ENCODE measurements around the gene HPS1.

- no peak for TF ChIP-seq MYC (IDR thresholded peaks at IDR 0.05; ENCODE audit: borderline replicate concordance, low read length)
- TF ChIP-seq, protein P1, sequence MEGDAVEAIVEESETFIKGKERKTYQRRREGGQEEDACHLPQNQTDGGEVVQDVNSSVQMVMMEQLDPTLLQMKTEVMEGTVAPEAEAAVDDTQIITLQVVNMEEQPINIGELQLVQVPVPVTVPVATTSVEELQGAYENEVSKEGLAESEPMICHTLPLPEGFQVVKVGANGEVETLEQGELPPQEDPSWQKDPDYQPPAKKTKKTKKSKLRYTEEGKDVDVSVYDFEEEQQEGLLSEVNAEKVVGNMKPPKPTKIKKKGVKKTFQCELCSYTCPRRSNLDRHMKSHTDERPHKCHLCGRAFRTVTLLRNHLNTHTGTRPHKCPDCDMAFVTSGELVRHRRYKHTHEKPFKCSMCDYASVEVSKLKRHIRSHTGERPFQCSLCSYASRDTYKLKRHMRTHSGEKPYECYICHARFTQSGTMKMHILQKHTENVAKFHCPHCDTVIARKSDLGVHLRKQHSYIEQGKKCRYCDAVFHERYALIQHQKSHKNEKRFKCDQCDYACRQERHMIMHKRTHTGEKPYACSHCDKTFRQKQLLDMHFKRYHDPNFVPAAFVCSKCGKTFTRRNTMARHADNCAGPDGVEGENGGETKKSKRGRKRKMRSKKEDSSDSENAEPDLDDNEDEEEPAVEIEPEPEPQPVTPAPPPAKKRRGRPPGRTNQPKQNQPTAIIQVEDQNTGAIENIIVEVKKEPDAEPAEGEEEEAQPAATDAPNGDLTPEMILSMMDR (IDR thresholded peaks at IDR 0.05), result no peak
- no peak for TF ChIP-seq ZNF302 (CRISPR knock-in tag; IDR thresholded peaks at IDR 0.05)
- TF ChIP-seq REST (IDR thresholded peaks at IDR 0.05), result no peak
- no peak for TF ChIP-seq MAFK (IDR thresholded peaks at IDR 0.05; ENCODE audit: partially characterized antibody)
- no peak for TF ChIP-seq CHD2 (IDR thresholded peaks at IDR 0.05; ENCODE audit: low read length, partially characterized antibody)
- TF ChIP-seq EP300 (IDR thresholded peaks at IDR 0.05), result no peak
Measured at GRCh38 chr10:98427011-98427515, 19.7 kb downstream of the HPS1 start.

Measured in A549 (cell line).